GM12878 (cell line): ENCODE measurements around the gene OTUD4. TPM values are rescaled to one million over a fixed set of nuclear protein-coding genes. Genes with fewer than 3 reads are reported as not detected.

Experiments used
- ATAC-seq: fragments of 200-7000 bp; cut with Tn5 transposase; 3 replicates; pipeline ENCODE4 v1.9.1; 2020; ENCODE audit warnings: mild to moderate bottlenecking, moderate library complexity
- BruUV-seq: library from RNA; stranded (reverse); fragments of 400-500 nt; replicated peaks from 2 replicates; lab custom pipeline; 2021; lab: Mats Ljungman, UMichigan
- CTCF ChIA-PET: fragments of 300-600 bp; sonication (Branson Sonifier 250); formaldehyde crosslinking; extraction: SDS; loops from one replicate; lab custom pipeline; 2021; ENCODE audit warnings: inconsistent platforms; lab: Yijun Ruan, JAX
- POLR2A ChIA-PET: fragments of 350-600 bp; formaldehyde crosslinking; extraction: SDS; loops from one replicate; lab custom pipeline; 2021; ENCODE audit warnings: inconsistent platforms; lab: Charles Lee
- RAD21 ChIA-PET: fragments of 300-600 bp; sonication (Branson Sonifier 250); formaldehyde crosslinking; loops from one replicate; lab custom pipeline; 2023; ENCODE audit warnings: antibody characterized with exemption; ENCODE audit not compliant: unreplicated experiment; lab: Charles Lee
- SMC1A ChIA-PET: fragments of 300-600 bp; sonication (Branson Sonifier 250); formaldehyde crosslinking; loops from one replicate; lab custom pipeline; 2023; ENCODE audit not compliant: unreplicated experiment, uncharacterized antibody; lab: Charles Lee
- DNase-seq: peaks from one replicate; pipeline ENCODE4 v3.0.0-alpha.2; 2011; ENCODE audit warnings: low read depth, low spot score
- FAIRE-seq: peaks from 3 replicates; lab custom pipeline; 2011; peaks lifted over from hg19 to GRCh38; lab: Jason Lieb, UNC
- H2AFZ ChIP-seq: 2 replicates; pipeline ENCODE4 v1.6.0; 2011; ENCODE audit warnings: low read depth, low read length, control low read depth; ENCODE audit not compliant: control insufficient read depth
- H3K27ac ChIP-seq: 2 replicates; pipeline ENCODE4 v1.5.1; 2011; ENCODE audit warnings: control low read depth; ENCODE audit not compliant: control insufficient read depth, insufficient read depth
- H3K27me3 ChIP-seq, 2 experiments: replicated peaks in 1 of 2; 2 replicates each; pipeline versions ENCODE4 v1.6.0 to v1.6.1; 2011; ENCODE audit warnings: low read length in 1 of 2; ENCODE audit not compliant: control insufficient read depth in 2 of 2, insufficient read depth in 2 of 2
- H3K36me3 ChIP-seq, 2 experiments: 2 replicates each; pipeline ENCODE4 v1.5.1; 2011; ENCODE audit warnings: low read length in 1 of 2; ENCODE audit not compliant: control insufficient read depth in 2 of 2, insufficient read depth in 2 of 2
- H3K4me1 ChIP-seq: 2 replicates; pipeline ENCODE4 v1.6.1; 2011; ENCODE audit warnings: mild to moderate bottlenecking, low read length, moderate library complexity, mixed read lengths; ENCODE audit not compliant: control insufficient read depth, insufficient read depth
- H3K4me2 ChIP-seq: 2 replicates; pipeline ENCODE4 v1.6.0; 2011; ENCODE audit warnings: control low read depth; ENCODE audit not compliant: control insufficient read depth, insufficient read depth
- H3K4me3 ChIP-seq: fragments of 200-600 bp; sonication (generic); 2 replicates; pipeline ENCODE4 v1.5.1; 2016
- H3K79me2 ChIP-seq: 2 replicates; pipeline ENCODE4 v1.6.0; 2011; ENCODE audit warnings: low read length; ENCODE audit not compliant: control insufficient read depth, insufficient read depth
- H3K9ac ChIP-seq: 2 replicates; pipeline ENCODE4 v1.8.0; 2011; ENCODE audit warnings: low read length, control low read depth, mixed read lengths; ENCODE audit not compliant: control insufficient read depth, insufficient read depth
- H3K9me3 ChIP-seq: replicated peaks from 3 replicates; pipeline ENCODE4 v1.5.1; 2011; ENCODE audit warnings: mild to moderate bottlenecking, low read length; ENCODE audit not compliant: control insufficient read depth, insufficient read depth
- H4K20me1 ChIP-seq: 2 replicates; pipeline ENCODE4 v1.6.0; 2011; ENCODE audit not compliant: control insufficient read depth, insufficient read depth
- MXI1 ChIP-seq: fragments of 150-350 bp; IDR thresholded peaks from 2 replicates; pipeline ENCODE4 v1.6.1; 2011; ENCODE audit warnings: low read depth, mild to moderate bottlenecking, inconsistent platforms, low read length, improper control_type of control experiment
- NBN ChIP-seq: fragments of 450-650 bp; IDR thresholded peaks from 2 replicates; pipeline ENCODE4 v1.6.1; 2016
- NFYB ChIP-seq: IDR thresholded peaks from 2 replicates; pipeline ENCODE4 v1.6.1; 2011; ENCODE audit warnings: low read depth, mild to moderate bottlenecking, low read length, improper control_type of control experiment, moderate library complexity; ENCODE audit not compliant: insufficient read depth
- RUNX3 ChIP-seq: IDR thresholded peaks from 2 replicates; pipeline ENCODE4 v1.6.1; 2012; ENCODE audit warnings: low read length, inconsistent platforms
- SIN3A ChIP-seq: IDR thresholded peaks from 2 replicates; pipeline ENCODE4 v1.6.1; 2012; ENCODE audit warnings: low read depth, low read length, improper control_type of control experiment
- SMAD1 ChIP-seq: fragments of 450-650 bp; IDR thresholded peaks from 2 replicates; pipeline ENCODE4 v1.6.1; 2018; ENCODE audit warnings: mild to moderate bottlenecking, low read depth; ENCODE audit not compliant: partially characterized antibody
- TCF7 ChIP-seq: IDR thresholded peaks from 2 replicates; pipeline ENCODE4 v1.6.1; 2014; ENCODE audit warnings: antibody characterized with exemption, borderline replicate concordance
- WGBS: methylation state at CpG from one replicate; pipeline ENCODE4 v1.1.6; 2016; ENCODE audit warnings: low lambda C conversion rate; ENCODE audit not compliant: insufficient replicate concordance, insufficient coverage; ENCODE audit errors: missing lambda C conversion rate; 5-methylcytosine and 5-hydroxymethylcytosine counted together
- in situ Hi-C: fragments of 300-500 bp; cut with MboI; formaldehyde crosslinking; loops from 9 replicates; pipeline ENCODE4 v1.14.3; 2018; ENCODE audit warnings: mixed read lengths
- intact Hi-C: fragments of 100-400 bp; cut with micrococcal nuclease; formaldehyde crosslinking; loops from one replicate; pipeline ENCODE4 v1.14.2; 2022; ENCODE audit not compliant: unreplicated experiment
- polyA plus RNA-seq, 11 experiments: library from polyadenylated mRNA; depleted of rRNA in 4 of 11; unstranded in 6 of 11; stranded (reverse) in 5 of 11; fragments of >200 nt; fragmentation: Nextera tagmentation in 4 of 11; fragmentation: Illumina TruSeq in 1 of 11; extraction: Ambion mirVana in 4 of 11; extraction: Trizol in 1 of 11; gene quantifications; 1 replicate in 1 of 11; 2 replicates in 10 of 11; pipeline versions ENCODE4 v1.2.1 to v1.2.3, GENCODE V29; 2011 to 2016; ENCODE audit warnings: inconsistent platforms in 2 of 11, missing spikeins in 2 of 11, low read depth in 1 of 11
- total RNA-seq, 4 experiments: library from RNA; depleted of rRNA in 3 of 4; stranded (reverse); fragments of >200 nt in 3 of 4; fragmentation: Illumina TruSeq in 1 of 4; extraction: Trizol in 1 of 4; gene quantifications; 2 replicates each; pipeline versions ENCODE4 v1.2.1 to v1.2.3, GENCODE V29; 2013 to 2021
- TF ChIP-seq, protein P1 (sequence below): fragments of 450-650 bp; IDR thresholded peaks from 2 replicates; pipeline ENCODE4 v1.6.1; 2017; ENCODE audit warnings: mild to moderate bottlenecking, moderate library complexity
- TF ChIP-seq, protein P2 (sequence below): fragments of 450-650 bp; IDR thresholded peaks from 2 replicates; pipeline ENCODE4 v1.6.1; 2016; ENCODE audit warnings: mild to moderate bottlenecking, moderate library complexity, borderline replicate concordance
- TF ChIP-seq, protein P3 (sequence below): fragments of 450-650 bp; IDR thresholded peaks from 2 replicates; pipeline ENCODE4 v1.6.1; 2018; ENCODE audit warnings: mild to moderate bottlenecking, low read depth, moderate library complexity; ENCODE audit not compliant: partially characterized antibody

Gene OTUD4
- total and polyA plus RNA-seq, 10 of the 15 experiments (the other 5 are each of a cell fraction or from before 2014, with no cell fraction given) = 2.2 to 26.3 (median 14.2) TPM

DNA sequence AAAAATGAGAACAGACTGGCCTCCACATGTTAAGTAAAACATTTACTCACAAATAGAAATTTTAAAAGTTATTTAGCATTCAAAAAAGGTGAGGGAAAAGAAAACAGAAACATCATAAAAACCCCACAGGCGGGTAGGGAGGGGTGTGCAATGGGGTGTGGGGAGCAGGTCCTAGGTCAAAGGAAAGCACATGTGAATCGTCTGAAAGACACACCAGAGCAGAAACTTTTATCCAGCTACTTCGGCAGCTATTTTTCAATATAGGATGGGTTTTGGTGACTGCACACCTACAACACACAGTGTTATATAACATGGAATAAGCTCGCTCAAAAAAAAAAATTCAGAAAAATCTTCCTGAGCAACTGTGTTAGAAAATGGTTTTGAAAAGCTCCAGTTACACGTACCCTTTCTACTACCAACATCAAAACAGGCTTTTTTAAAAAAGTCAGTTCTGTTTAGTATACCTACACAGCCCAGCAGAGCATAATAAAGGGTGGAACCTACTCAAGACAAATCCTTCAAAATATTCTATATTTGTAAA is 1.6 kb downstream of the OTUD4 start:
- Histone ChIP-seq H3K27me3 (no peaks in the 10 kb centered on the region), H3K36me3 (0 out of 4 replicates have a peak, but pooled peaks cover 0 to 5% of the 10 kb centered on the region in 2 experiments), H3K4me1 (peaks cover 25% of the 10 kb centered on the region), H4K20me1 (no peaks in the 10 kb centered on the region), H3K9ac (peak overlapping the region; percentile 90), H2AFZ (no peak overlapping the region; the same call in 1 of the 2 replicates), H3K4me2 (peak overlapping the region; percentile 98), H3K27ac (peak overlapping the region; percentile 95), H3K79me2 (peaks cover 58% of the 10 kb centered on the region), H3K4me3 (peak overlapping the region; percentile 67), H3K9me3 (no peaks in the 10 kb centered on the region)
- FAIRE-seq = no peak
- ChIA-PET CTCF (interaction anchor here (0.6 to 2.8 kb wide), 8 partner anchors 8 to 438 kb away, joined by 3 to 12 read pairs (median 4); no protein-coding TSS in a partner anchor), POLR2A (interaction anchor here (0.9 to 4.2 kb wide), 10 partner anchors 9 to 444 kb away, joined by 3 to 25 read pairs (median 10); partner anchors contain the start of genes ABCE1, ANAPC10 and MMAA), SMC1A (interaction anchor here (0.6 to 5.9 kb wide), 16 partner anchors 8 to 853 kb away, joined by 3 to 42 read pairs (median 8); partner anchors contain the start of genes ABCE1 and ANAPC10), RAD21 (interaction anchor here (0.6 to 3.8 kb wide), 18 partner anchors 8 to 447 kb away, joined by 3 to 30 read pairs (median 4); partner anchors contain the start of genes ABCE1 and ANAPC10)
- in situ Hi-C loops (no loop called here), intact Hi-C loops (loop anchor here (5.0 kb wide), 1 partner anchor 628 kb away; no protein-coding TSS in a partner anchor)
- no peak for DNase-seq
- BruUV-seq = no TSS peak
- WGBS = 0% methylated on average over 5 of the region's 5 CpGs
- ATAC-seq = peak; percentile 26
- TF ChIP-seq RUNX3 (no peak), NBN (no peak), SIN3A (peak; percentile 9; the same call in 1 of the 2 replicates), MXI1 (peak; percentile 43; the same call in 1 of the 2 replicates), TCF7 (no peak), SMAD1 (no peak), NFYB (no peak)
- TF ChIP-seq, protein P1, sequence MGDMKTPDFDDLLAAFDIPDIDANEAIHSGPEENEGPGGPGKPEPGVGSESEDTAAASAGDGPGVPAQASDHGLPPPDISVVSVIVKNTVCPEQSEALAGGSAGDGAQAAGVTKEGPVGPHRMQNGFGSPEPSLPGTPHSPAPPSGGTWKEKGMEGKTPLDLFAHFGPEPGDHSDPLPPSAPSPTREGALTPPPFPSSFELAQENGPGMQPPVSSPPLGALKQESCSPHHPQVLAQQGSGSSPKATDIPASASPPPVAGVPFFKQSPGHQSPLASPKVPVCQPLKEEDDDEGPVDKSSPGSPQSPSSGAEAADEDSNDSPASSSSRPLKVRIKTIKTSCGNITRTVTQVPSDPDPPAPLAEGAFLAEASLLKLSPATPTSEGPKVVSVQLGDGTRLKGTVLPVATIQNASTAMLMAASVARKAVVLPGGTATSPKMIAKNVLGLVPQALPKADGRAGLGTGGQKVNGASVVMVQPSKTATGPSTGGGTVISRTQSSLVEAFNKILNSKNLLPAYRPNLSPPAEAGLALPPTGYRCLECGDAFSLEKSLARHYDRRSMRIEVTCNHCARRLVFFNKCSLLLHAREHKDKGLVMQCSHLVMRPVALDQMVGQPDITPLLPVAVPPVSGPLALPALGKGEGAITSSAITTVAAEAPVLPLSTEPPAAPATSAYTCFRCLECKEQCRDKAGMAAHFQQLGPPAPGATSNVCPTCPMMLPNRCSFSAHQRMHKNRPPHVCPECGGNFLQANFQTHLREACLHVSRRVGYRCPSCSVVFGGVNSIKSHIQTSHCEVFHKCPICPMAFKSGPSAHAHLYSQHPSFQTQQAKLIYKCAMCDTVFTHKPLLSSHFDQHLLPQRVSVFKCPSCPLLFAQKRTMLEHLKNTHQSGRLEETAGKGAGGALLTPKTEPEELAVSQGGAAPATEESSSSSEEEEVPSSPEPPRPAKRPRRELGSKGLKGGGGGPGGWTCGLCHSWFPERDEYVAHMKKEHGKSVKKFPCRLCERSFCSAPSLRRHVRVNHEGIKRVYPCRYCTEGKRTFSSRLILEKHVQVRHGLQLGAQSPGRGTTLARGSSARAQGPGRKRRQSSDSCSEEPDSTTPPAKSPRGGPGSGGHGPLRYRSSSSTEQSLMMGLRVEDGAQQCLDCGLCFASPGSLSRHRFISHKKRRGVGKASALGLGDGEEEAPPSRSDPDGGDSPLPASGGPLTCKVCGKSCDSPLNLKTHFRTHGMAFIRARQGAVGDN = peak; percentile 17; the same call in 1 of the 2 replicates
- TF ChIP-seq, protein P2, sequence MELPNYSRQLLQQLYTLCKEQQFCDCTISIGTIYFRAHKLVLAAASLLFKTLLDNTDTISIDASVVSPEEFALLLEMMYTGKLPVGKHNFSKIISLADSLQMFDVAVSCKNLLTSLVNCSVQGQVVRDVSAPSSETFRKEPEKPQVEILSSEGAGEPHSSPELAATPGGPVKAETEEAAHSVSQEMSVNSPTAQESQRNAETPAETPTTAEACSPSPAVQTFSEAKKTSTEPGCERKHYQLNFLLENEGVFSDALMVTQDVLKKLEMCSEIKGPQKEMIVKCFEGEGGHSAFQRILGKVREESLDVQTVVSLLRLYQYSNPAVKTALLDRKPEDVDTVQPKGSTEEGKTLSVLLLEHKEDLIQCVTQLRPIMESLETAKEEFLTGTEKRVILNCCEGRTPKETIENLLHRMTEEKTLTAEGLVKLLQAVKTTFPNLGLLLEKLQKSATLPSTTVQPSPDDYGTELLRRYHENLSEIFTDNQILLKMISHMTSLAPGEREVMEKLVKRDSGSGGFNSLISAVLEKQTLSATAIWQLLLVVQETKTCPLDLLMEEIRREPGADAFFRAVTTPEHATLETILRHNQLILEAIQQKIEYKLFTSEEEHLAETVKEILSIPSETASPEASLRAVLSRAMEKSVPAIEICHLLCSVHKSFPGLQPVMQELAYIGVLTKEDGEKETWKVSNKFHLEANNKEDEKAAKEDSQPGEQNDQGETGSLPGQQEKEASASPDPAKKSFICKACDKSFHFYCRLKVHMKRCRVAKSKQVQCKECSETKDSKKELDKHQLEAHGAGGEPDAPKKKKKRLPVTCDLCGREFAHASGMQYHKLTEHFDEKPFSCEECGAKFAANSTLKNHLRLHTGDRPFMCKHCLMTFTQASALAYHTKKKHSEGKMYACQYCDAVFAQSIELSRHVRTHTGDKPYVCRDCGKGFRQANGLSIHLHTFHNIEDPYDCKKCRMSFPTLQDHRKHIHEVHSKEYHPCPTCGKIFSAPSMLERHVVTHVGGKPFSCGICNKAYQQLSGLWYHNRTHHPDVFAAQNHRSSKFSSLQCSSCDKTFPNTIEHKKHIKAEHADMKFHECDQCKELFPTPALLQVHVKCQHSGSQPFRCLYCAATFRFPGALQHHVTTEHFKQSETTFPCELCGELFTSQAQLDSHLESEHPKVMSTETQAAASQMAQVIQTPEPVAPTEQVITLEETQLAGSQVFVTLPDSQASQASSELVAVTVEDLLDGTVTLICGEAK = 0 out of 2 replicates have a peak, but pooled peaks have one; percentile 22
- TF ChIP-seq, protein P3, sequence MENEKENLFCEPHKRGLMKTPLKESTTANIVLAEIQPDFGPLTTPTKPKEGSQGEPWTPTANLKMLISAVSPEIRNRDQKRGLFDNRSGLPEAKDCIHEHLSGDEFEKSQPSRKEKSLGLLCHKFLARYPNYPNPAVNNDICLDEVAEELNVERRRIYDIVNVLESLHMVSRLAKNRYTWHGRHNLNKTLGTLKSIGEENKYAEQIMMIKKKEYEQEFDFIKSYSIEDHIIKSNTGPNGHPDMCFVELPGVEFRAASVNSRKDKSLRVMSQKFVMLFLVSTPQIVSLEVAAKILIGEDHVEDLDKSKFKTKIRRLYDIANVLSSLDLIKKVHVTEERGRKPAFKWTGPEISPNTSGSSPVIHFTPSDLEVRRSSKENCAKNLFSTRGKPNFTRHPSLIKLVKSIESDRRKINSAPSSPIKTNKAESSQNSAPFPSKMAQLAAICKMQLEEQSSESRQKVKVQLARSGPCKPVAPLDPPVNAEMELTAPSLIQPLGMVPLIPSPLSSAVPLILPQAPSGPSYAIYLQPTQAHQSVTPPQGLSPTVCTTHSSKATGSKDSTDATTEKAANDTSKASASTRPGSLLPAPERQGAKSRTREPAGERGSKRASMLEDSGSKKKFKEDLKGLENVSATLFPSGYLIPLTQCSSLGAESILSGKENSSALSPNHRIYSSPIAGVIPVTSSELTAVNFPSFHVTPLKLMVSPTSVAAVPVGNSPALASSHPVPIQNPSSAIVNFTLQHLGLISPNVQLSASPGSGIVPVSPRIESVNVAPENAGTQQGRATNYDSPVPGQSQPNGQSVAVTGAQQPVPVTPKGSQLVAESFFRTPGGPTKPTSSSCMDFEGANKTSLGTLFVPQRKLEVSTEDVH = no peak
